ENCODE results near the gene KATNA1.

Gene KATNA1

GRCh38 chr6:149567194-149567586 is 81.3 kb downstream of the KATNA1 start:
- peak overlapping the region; percentile 83 for H3K27ac ChIP-seq

GRCh38 chr6:149566410-149567193 is 81.9 kb downstream of the KATNA1 start:
- TF ChIP-seq, protein P1, sequence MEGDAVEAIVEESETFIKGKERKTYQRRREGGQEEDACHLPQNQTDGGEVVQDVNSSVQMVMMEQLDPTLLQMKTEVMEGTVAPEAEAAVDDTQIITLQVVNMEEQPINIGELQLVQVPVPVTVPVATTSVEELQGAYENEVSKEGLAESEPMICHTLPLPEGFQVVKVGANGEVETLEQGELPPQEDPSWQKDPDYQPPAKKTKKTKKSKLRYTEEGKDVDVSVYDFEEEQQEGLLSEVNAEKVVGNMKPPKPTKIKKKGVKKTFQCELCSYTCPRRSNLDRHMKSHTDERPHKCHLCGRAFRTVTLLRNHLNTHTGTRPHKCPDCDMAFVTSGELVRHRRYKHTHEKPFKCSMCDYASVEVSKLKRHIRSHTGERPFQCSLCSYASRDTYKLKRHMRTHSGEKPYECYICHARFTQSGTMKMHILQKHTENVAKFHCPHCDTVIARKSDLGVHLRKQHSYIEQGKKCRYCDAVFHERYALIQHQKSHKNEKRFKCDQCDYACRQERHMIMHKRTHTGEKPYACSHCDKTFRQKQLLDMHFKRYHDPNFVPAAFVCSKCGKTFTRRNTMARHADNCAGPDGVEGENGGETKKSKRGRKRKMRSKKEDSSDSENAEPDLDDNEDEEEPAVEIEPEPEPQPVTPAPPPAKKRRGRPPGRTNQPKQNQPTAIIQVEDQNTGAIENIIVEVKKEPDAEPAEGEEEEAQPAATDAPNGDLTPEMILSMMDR (conservative IDR thresholded peaks at IDR 0.05) = no peak
- TF ChIP-seq ZFX (IDR thresholded peaks at IDR 0.05) = peak; percentile 77
- H3K27ac ChIP-seq = peak overlapping the region; percentile 83

More at GRCh38 chr6:149567194-149567586, 81.3 kb downstream of the KATNA1 start:
- TF ChIP-seq, protein P1 (conservative IDR thresholded peaks at IDR 0.05) = no peak
- TF ChIP-seq ZFX (IDR thresholded peaks at IDR 0.05) = no peak

DNA sequence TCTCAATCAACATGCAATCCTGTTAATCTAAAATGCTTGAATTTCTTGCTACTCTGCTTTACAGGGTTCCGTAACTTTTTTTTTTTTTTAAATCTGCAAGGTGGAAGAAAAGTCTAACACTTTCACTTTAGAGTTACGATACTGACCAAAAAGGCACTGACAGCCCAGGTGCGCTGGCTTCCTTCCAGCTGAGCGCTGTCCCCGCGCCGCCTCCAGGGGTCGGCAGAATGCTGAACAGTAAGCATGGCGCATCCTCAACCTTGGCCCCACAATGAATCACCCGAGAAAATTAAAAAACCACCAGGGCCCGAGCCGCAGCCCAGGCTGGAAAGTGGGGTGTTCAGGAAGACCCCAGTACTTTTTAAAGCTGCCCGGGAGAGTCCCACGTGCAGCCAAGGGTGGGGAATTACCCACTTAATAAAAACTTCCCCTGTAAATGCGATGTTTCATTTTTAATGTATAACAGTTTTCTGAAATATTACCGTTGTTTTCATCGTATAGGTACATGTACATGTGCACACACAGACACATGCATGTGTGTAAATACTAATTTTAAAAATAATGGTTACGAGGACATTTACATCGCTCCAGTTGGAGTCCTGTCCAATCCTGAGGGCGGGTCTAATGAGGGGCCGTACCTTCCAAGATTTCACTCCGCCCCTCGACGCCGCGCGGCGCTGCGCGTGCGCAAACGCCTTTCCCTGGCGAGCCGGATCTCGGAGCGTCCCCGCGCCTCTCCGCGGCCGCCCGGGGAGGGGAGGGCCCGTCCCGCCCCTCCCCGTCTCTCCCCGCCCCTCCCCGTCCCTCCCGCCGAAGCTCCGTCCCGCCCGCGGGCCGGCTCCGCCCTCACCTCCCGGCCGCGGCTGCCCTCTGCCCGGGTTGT is 82.7 kb downstream of the KATNA1 start, which contains the start of gene GINM1:
GINM1 (plus strand) TSS at position 849 of the 883 bp plus-strand sequence. CDS start 40 bp downstream, outside the sequence.
- TF ChIP-seq, protein P1 (conservative IDR thresholded peaks at IDR 0.05) = peak; percentile 81
- TF ChIP-seq ZFX (IDR thresholded peaks at IDR 0.05) = no peak
- H3K27ac ChIP-seq = peak within 1 kb of the TSS; percentile 83

DNA sequence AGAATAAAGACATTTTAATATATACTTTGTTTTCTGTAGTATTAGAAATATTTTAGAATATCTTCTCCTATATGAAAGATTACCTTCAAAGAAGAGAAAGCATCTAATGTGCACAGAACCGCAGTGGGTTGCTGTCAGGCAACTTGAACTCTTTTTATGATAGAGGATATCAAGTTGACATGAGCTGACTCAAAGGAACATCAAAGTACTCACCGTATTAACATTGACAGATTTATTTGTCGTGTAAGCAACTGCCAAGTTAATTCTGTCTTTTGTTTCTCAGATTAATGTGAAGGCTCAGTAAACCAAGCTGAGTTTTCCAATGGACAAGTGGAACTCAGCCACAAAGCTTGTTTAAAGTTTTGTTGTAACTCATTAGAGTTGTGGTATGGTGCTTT is 84.6 kb downstream of the KATNA1 start:
- TF ChIP-seq ZFX (IDR thresholded peaks at IDR 0.05) = no peak
- TF ChIP-seq, protein P1 (conservative IDR thresholded peaks at IDR 0.05) = no peak
- H3K27ac ChIP-seq = no peak overlapping the region

GRCh38 chr6:149563203-149563927 is 85.1 kb downstream of the KATNA1 start:
- TF ChIP-seq ZFX (IDR thresholded peaks at IDR 0.05) = no peak
- TF ChIP-seq, protein P1 (conservative IDR thresholded peaks at IDR 0.05) = no peak
- no peak overlapping the region for H3K27ac ChIP-seq

DNA sequence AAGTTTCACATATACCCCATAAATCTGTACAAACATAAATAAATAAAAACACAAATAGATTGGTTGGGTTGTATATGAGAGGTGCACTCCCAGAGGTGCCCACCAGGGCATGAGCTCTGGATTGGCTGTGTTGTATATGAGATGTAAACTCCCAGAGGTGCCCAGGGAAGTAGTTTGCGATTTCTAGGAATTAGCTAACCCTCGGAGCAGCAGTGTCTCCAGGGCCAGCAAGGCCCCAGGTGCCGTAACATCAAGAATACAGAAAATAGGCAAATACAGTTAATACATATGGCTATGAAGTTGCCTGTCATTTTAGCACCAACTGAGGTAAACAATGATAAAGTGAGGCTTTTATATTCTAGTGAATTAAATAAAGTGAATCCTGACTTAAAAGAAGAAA is 87.8 kb downstream of the KATNA1 start:
- no peak overlapping the region for H3K27ac ChIP-seq
- TF ChIP-seq ZFX (IDR thresholded peaks at IDR 0.05) = no peak
- TF ChIP-seq, protein P1 (conservative IDR thresholded peaks at IDR 0.05) = peak; percentile 54

Data from C4-2B (cell line).